HG03571 (cell line): ENCODE results near the gene OR2B3.
"Not testable (repeated sequence)": the region's sequence is repeated elsewhere in the genome, so short reads cannot be mapped to it uniquely, and the experiment has no call there.

Experiments used
- ATAC-seq: cut with Tn5 transposase; IDR thresholded peaks from one replicate; pipeline ENCODE4 v1.9.1; 2021; ENCODE audit not compliant: unreplicated experiment

The OR2B3 gene

GRCh38 chr6:29087213-29087612, at the start of gene OR2B3:
Gene OR2B3 (minus strand): TSS chr6:29087313. CDS start chr6:29087248, 65 bp downstream.
- no peak for ATAC-seq

- no peak for ATAC-seq
These were observed 44.6 kb upstream of the OR2B3 start for GRCh38 chr6:29131691-29132090.

GRCh38 chr6:29130644-29131043, 43.5 kb upstream of the OR2B3 start:
- ATAC-seq, result no peak

GRCh38 chr6:29129326-29130012, 42.4 kb upstream of the OR2B3 start:
- no peak for ATAC-seq

GRCh38 chr6:29114964-29115363, 27.9 kb upstream of the OR2B3 start:
- not testable (repeated sequence) for ATAC-seq

GRCh38 chr6:29112135-29112534, 25.0 kb upstream of the OR2B3 start:
- no peak for ATAC-seq

- no peak for ATAC-seq
These were observed 20.6 kb upstream of the OR2B3 start, which contains the start of gene OR2J3 for GRCh38 chr6:29107758-29108157. Gene OR2J3 (plus strand): TSS chr6:29108058. CDS start chr6:29111891, 3,833 bp downstream.

GRCh38 chr6:29099190-29099589, 12.1 kb upstream of the OR2B3 start, which contains the start of gene OR2J1:
Gene OR2J1 (plus strand): TSS chr6:29099490. CDS start chr6:29100943, 1,453 bp downstream.
- no peak for ATAC-seq

GRCh38 chr6:29097803-29098202, 10.7 kb upstream of the OR2B3 start:
- ATAC-seq, result no peak

GRCh38 chr6:29092957-29093356, 5.8 kb upstream of the OR2B3 start:
- no peak for ATAC-seq

GRCh38 chr6:29082457-29082856, 4.7 kb downstream of the OR2B3 start:
- no peak for ATAC-seq

- no peak for ATAC-seq
These were observed 5.8 kb downstream of the OR2B3 start for GRCh38 chr6:29081312-29081711.

GRCh38 chr6:29079203-29079602, 7.9 kb downstream of the OR2B3 start:
- ATAC-seq, result no peak

GRCh38 chr6:29071831-29072723, 15.0 kb downstream of the OR2B3 start:
- ATAC-seq, result no peak

- ATAC-seq, result no peak
These were observed 35.4 kb downstream of the OR2B3 start for GRCh38 chr6:29051680-29052079.

- no peak for ATAC-seq
These were observed 42.0 kb downstream of the OR2B3 start, which contains the start of gene OR2W1 for GRCh38 chr6:29045075-29045474. Gene OR2W1 (minus strand): TSS chr6:29045175. CDS start chr6:29045175, 0 bp downstream.
